Right lobe of liver (tissue), 6 donors: Measurements from ENCODE around the gene LCA5L. TPM values are rescaled to one million over a fixed set of nuclear protein-coding genes. Genes with fewer than 3 reads are reported as not detected.
A peak's percentile ranks its signal among the peaks of the same experiment; 100 is the strongest.
"Not testable (repeated sequence)": the region's sequence is repeated elsewhere in the genome, so short reads cannot be mapped to it uniquely, and the experiment has no call there.

ENCODE experiments used
- ATAC-seq, 4 donors: fragments of 200-7000 bp; cut with Tn5 transposase; one replicate each; pipeline ENCODE4 v1.9.1; 2020; ENCODE audit warnings: mild to moderate bottlenecking in 4 of 4, moderate library complexity in 4 of 4
- DNase-seq, 3 donors: peaks; one replicate each; pipeline ENCODE4 v3.0.0-alpha.2; 2020
- H3K27ac ChIP-seq, 3 donors: fragments of 200-600 bp; one replicate each; pipeline ENCODE4 v1.8.0; 2022
- H3K27me3 ChIP-seq, 2 donors: fragments of 200-600 bp; one replicate each; pipeline ENCODE4 v1.8.0; 2022
- H3K36me3 ChIP-seq, 4 donors: fragments of 200-600 bp; sonication (generic) in 1 of 4; one replicate each; pipeline versions ENCODE4 v1.5.1 to v1.8.0; 2017 to 2022; ENCODE audit warnings: control low read depth in 1 of 4
- H3K4me1 ChIP-seq, 4 donors: fragments of 200-600 bp; sonication (generic) in 1 of 4; one replicate each; pipeline versions ENCODE4 v1.5.1 to v1.8.0; 2017 to 2022; ENCODE audit warnings: control low read depth in 1 of 4
- H3K4me3 ChIP-seq, 3 donors: fragments of 200-600 bp; one replicate each; pipeline ENCODE4 v1.8.0; 2022
- H3K9me3 ChIP-seq, 4 donors: fragments of 200-600 bp; sonication (generic) in 1 of 4; one replicate each; pipeline versions ENCODE4 v1.5.1 to v1.8.0; 2017 to 2022; ENCODE audit warnings: control low read depth in 1 of 4
- CTCF ChIP-seq, 4 donors: fragments of 200-600 bp in 3 of 4; fragments of 450-650 bp in 1 of 4; IDR thresholded peaks; one replicate each; pipeline versions ENCODE4 v1.5.1 to v1.8.0; 2016 to 2022; ENCODE audit warnings: antibody characterized with exemption in 4 of 4, mild to moderate bottlenecking in 2 of 4
- POLR2A ChIP-seq: fragments of 450-650 bp; IDR thresholded peaks from one replicate; pipeline ENCODE4 v1.6.1; 2017; ENCODE audit warnings: antibody characterized with exemption, mild to moderate bottlenecking
- WGBS: methylation state at CpG from one replicate; pipeline ENCODE4 v1.1.6; 2018; ENCODE audit warnings: low coverage, low lambda C conversion rate; ENCODE audit not compliant: insufficient coverage; ENCODE audit errors: missing lambda C conversion rate; 5-methylcytosine and 5-hydroxymethylcytosine counted together
- intact Hi-C, 2 donors: fragments of 100-400 bp; cut with DNase I; formaldehyde crosslinking; loops; one replicate each; pipeline versions ENCODE4 v1.11.2 to v1.14.1; 2022
- total RNA-seq, 6 experiments: library from RNA; depleted of rRNA in 2 of 6; stranded (reverse); fragments of >200 nt in 2 of 6; fragmentation: NEBNext Ultra II Directional in 3 of 6; extraction: Animal tissue kit (Norgen Biotek cat#: 25700) in 3 of 6; gene quantifications; one replicate each; pipeline versions ENCODE4 v1.1.0 to v1.2.4, GENCODE V29; 2016 to 2023
- donor health status: DM: no; HTN: yes; CAD: no.
- donor health status: DM: no; HTN: no; CAD: no.
- donor health status: DM: no; HTN: no; CAD: no.
- donor health status: DM: no; HTN: yes; CAD: no.
- donor health status: DM: no; HTN: yes; CAD: no.

Gene LCA5L
- total RNA-seq, 6 experiments from 2014 or later: 0.54 to 2.8 (median 1.1) TPM

- no peak for DNase-seq
- Histone ChIP-seq H3K4me1 (no peaks in the 10 kb centered on the region), H3K27ac (no peak overlapping the region), H3K36me3 (no peaks in the 10 kb centered on the region), H3K9me3 (no peaks in the 10 kb centered on the region), H3K27me3 (no peaks in the 10 kb centered on the region), H3K4me3 (no peak overlapping the region)
- intact Hi-C loops: no loop called here
- ATAC-seq: peak in 3 of 4 donors; percentile 62 to 79 (median 78)
- TF ChIP-seq POLR2A (no peak), CTCF (IDR thresholded peaks at IDR 0.05) (peak; percentile 17 to 29 (median 22))
- WGBS: 10% methylated on average over 5 of the region's 5 CpGs
Observed at GRCh38 chr21:39373634-39374033, 71.9 kb downstream of the LCA5L start.

DNA sequence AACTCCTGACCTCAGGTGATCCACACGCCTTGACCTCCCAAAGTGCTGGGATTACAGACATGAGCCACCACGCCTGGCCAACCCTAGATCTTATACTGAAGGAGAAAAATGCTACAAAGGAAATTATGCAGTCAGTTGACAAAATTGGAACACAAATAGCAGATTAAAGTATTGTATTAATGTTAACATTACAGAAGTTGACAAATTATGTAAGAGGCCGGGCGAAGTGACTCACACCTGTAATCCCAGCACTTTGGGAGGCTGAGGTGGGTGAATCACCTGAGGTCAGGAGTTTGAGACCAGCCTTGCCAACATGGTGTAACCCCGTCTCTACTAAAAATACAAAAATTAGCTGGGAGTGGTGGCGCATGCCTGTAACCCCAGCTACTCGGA lies 75.7 kb downstream of the LCA5L start:
- H3K27me3 ChIP-seq, DNase-seq, H3K27ac ChIP-seq, intact Hi-C loops, H3K4me3 ChIP-seq, H3K9me3 ChIP-seq, H3K36me3 ChIP-seq, ATAC-seq, H3K4me1 ChIP-seq: not testable (repeated sequence)
- WGBS: 52% methylated on average over 4 of the region's 7 CpGs

- Histone ChIP-seq H3K9me3 (no peaks in the 10 kb centered on the region), H3K4me1 (no peaks in the 10 kb centered on the region), H3K27me3 (no peaks in the 10 kb centered on the region), H3K36me3 (no peaks in the 10 kb centered on the region), H3K4me3 (no peak overlapping the region), H3K27ac (no peak overlapping the region)
- DNase-seq: no peak
- intact Hi-C loops: no loop called here
- no peak for ATAC-seq
- TF ChIP-seq CTCF (IDR thresholded peaks at IDR 0.05) (no peak), POLR2A (no peak)
- WGBS: 100% methylated on average over 2 of the region's 2 CpGs
Observed at GRCh38 chr21:39367783-39368182, 77.8 kb downstream of the LCA5L start.

DNA sequence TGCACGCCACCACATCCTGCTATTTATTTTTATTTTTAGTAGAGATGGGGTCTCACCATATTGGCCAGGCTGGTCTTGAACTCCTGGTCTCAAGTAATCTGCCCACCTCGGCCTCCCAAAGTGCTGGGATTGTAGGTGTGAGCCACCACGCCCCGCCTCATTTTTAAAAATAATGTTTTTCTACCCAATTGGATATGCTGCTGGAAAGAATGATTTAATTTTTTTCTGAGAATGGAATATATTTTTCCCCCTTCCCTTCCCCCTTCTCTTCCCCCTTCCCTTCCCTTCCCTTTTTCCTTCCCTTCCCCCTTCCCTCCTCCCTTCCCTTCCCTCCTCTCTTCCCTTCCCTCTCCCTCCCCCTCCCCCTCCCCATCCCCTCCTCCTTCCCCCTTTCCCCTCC lies 79.0 kb downstream of the LCA5L start:
- Histone ChIP-seq H3K4me3 (no peak overlapping the region), H3K9me3 (no peaks in the 10 kb centered on the region), H3K4me1 (no peaks in the 10 kb centered on the region), H3K27me3 (no peaks in the 10 kb centered on the region), H3K36me3 (no peaks in the 10 kb centered on the region), H3K27ac (no peak overlapping the region)
- TF ChIP-seq POLR2A (no peak), CTCF (IDR thresholded peaks at IDR 0.05) (no peak)
- no peak for DNase-seq
- no peak for ATAC-seq
- WGBS: 97% methylated on average over 4 of the region's 4 CpGs
- intact Hi-C loops: no loop called here

- Histone ChIP-seq H3K27me3 (no peaks in the 10 kb centered on the region), H3K9me3 (no peaks in the 10 kb centered on the region), H3K4me3 (no peak overlapping the region), H3K27ac (no peak overlapping the region), H3K4me1 (no peaks in the 10 kb centered on the region), H3K36me3 (no peaks in the 10 kb centered on the region)
- intact Hi-C loops: no loop called here
- TF ChIP-seq CTCF (IDR thresholded peaks at IDR 0.05) (no peak), POLR2A (no peak)
- DNase-seq: no peak
- ATAC-seq: no peak
- WGBS: 98% methylated on average over 4 of the region's 4 CpGs
Observed at GRCh38 chr21:39364949-39365348, 80.6 kb downstream of the LCA5L start.
